Ascending aorta (tissue), 2 donors: ENCODE measurements around the gene FAM222B. TPM values are rescaled to one million over a fixed set of nuclear protein-coding genes. Genes with fewer than 3 reads are reported as not detected.

Source experiments
- DNase-seq, 2 donors: peaks; one replicate each; pipeline ENCODE4 v3.0.0-alpha.2; 2019; ENCODE audit warnings: low spot score in 2 of 2
- H3K27ac ChIP-seq, 2 donors: fragments of 200-600 bp; sonication (generic); one replicate each; pipeline ENCODE4 v1.5.1; 2016 to 2017; ENCODE audit warnings: mild to moderate bottlenecking in 1 of 2
- H3K27me3 ChIP-seq: fragments of 200-600 bp; sonication (generic); one replicate; pipeline ENCODE4 v1.5.1; 2017
- H3K36me3 ChIP-seq, 2 donors: fragments of 200-600 bp; sonication (generic); one replicate each; pipeline ENCODE4 v1.5.1; 2016
- H3K4me1 ChIP-seq, 2 donors: fragments of 200-600 bp; sonication (generic); one replicate each; pipeline ENCODE4 v1.5.1; 2016 to 2017; ENCODE audit warnings: mild to moderate bottlenecking in 1 of 2
- H3K4me3 ChIP-seq, 2 donors: fragments of 200-600 bp; sonication (generic); one replicate each; pipeline ENCODE4 v1.5.1; 2016 to 2017; ENCODE audit warnings: mild to moderate bottlenecking in 1 of 2
- H3K9me3 ChIP-seq, 2 donors: fragments of 200-600 bp; sonication (generic); one replicate each; pipeline ENCODE4 v1.5.1; 2016
- CTCF ChIP-seq, 3 experiments: fragments of 200-600 bp in 2 of 3; fragments of 450-650 bp in 1 of 3; sonication (generic) in 2 of 3; IDR thresholded peaks; one replicate each; pipeline ENCODE4 v1.5.1; 2016 to 2019; ENCODE audit warnings: antibody characterized with exemption in 3 of 3, mild to moderate bottlenecking in 1 of 3, moderate library complexity in 1 of 3
- intact Hi-C: fragments of 100-400 bp; cut with DNase I; formaldehyde crosslinking; loops from one replicate; pipeline ENCODE4 v1.15.1; 2023
- total RNA-seq: library from RNA; depleted of rRNA; stranded (reverse); fragments of >200 nt; gene quantifications from one replicate; pipeline ENCODE4 v1.1.0, GENCODE V29; 2016

The FAM222B gene
- total RNA-seq, 1 donor from 2014 or later, result 30.7 TPM

GRCh38 chr17:28865946-28866752, 23.6 kb upstream of the FAM222B start:
- peaks cover 3% of the 10 kb centered on the region in 2 donors for H3K36me3 ChIP-seq
- H3K4me3 ChIP-seq, result no peak overlapping the region
- H3K27me3 ChIP-seq, result no peaks in the 10 kb centered on the region
- no peaks in the 10 kb centered on the region for H3K9me3 ChIP-seq
- no peak overlapping the region for H3K27ac ChIP-seq
- DNase-seq, result no peak
- H3K4me1 ChIP-seq, result no peaks in the 10 kb centered on the region
- TF ChIP-seq CTCF (IDR thresholded peaks at IDR 0.05), result no peak
- intact Hi-C loops, result no loop called here

- intact Hi-C loops, result no loop called here
- no peak for TF ChIP-seq CTCF (IDR thresholded peaks at IDR 0.05)
Observed at GRCh38 chr17:28864991-28865849, 22.6 kb upstream of the FAM222B start.

GRCh38 chr17:28863953-28864352, 21.4 kb upstream of the FAM222B start:
- TF ChIP-seq CTCF (IDR thresholded peaks at IDR 0.05), result no peak
- Histone ChIP-seq H3K27me3 (no peaks in the 10 kb centered on the region), H3K4me3 (no peak overlapping the region), H3K4me1 (no peaks in the 10 kb centered on the region), H3K9me3 (no peaks in the 10 kb centered on the region), H3K27ac (no peak overlapping the region), H3K36me3 (peaks cover 23 to 24% of the 10 kb centered on the region in 2 donors)
- intact Hi-C loops, result no loop called here
- no peak for DNase-seq

More at GRCh38 chr17:28864991-28865849, 22.6 kb upstream of the FAM222B start:
- Histone ChIP-seq H3K4me1 (no peaks in the 10 kb centered on the region), H3K9me3 (no peaks in the 10 kb centered on the region), H3K27me3 (no peaks in the 10 kb centered on the region), H3K4me3 (no peak overlapping the region), H3K27ac (no peak overlapping the region), H3K36me3 (peaks cover 11 to 12% of the 10 kb centered on the region in 2 donors)
- DNase-seq, result no peak

GRCh38 chr17:28862561-28862960, 20.0 kb upstream of the FAM222B start:
- H3K4me1 ChIP-seq, result no peaks in the 10 kb centered on the region
- H3K36me3 ChIP-seq, result peaks cover 36 to 38% of the 10 kb centered on the region in 2 donors
- intact Hi-C loops, result no loop called here
- no peak for DNase-seq
- H3K4me3 ChIP-seq, result no peak overlapping the region
- no peaks in the 10 kb centered on the region for H3K9me3 ChIP-seq
- H3K27ac ChIP-seq, result no peak overlapping the region
- no peak for TF ChIP-seq CTCF (IDR thresholded peaks at IDR 0.05)
- no peaks in the 10 kb centered on the region for H3K27me3 ChIP-seq

GRCh38 chr17:28861393-28862203, 19.0 kb upstream of the FAM222B start:
- intact Hi-C loops, result no loop called here
- Histone ChIP-seq H3K9me3 (no peaks in the 10 kb centered on the region), H3K36me3 (peaks cover 40 to 44% of the 10 kb centered on the region in 2 donors), H3K4me3 (no peak overlapping the region), H3K27ac (no peak overlapping the region), H3K27me3 (no peaks in the 10 kb centered on the region), H3K4me1 (no peaks in the 10 kb centered on the region)
- no peak for TF ChIP-seq CTCF (IDR thresholded peaks at IDR 0.05)
- DNase-seq, result no peak
